GM12875 (cell line): Measurements from ENCODE around the gene MORC1.

Source experiments
- H3K4me3 ChIP-seq: one replicate; pipeline ENCODE4 v1.5.1; 2011; ENCODE audit warnings: low read depth, low read length, control low read depth
- CTCF ChIP-seq: IDR thresholded peaks from 2 replicates; pipeline ENCODE4 v1.5.1; 2011; ENCODE audit warnings: low read depth, mild to moderate bottlenecking, control low read depth, inconsistent platforms, low read length, moderate library complexity, borderline replicate concordance; ENCODE audit not compliant: insufficient read depth

MORC1 gene

GRCh38 chr3:109127553-109127952 lies 9.6 kb upstream of the MORC1 start:
- TF ChIP-seq CTCF = no peak
- no peak overlapping the region for H3K4me3 ChIP-seq

GRCh38 chr3:109125902-109126301 lies 8.0 kb upstream of the MORC1 start:
- no peak overlapping the region for H3K4me3 ChIP-seq
- no peak for TF ChIP-seq CTCF

- no peak overlapping the region for H3K4me3 ChIP-seq
- no peak for TF ChIP-seq CTCF
Observed at GRCh38 chr3:109122690-109123089, 4.8 kb upstream of the MORC1 start.

GRCh38 chr3:109118584-109118983 lies 650 bp upstream of the MORC1 start:
- TF ChIP-seq CTCF = no peak
- H3K4me3 ChIP-seq = no peak overlapping the region

GRCh38 chr3:109116031-109116430 lies 1.9 kb downstream of the MORC1 start:
- TF ChIP-seq CTCF = no peak
- H3K4me3 ChIP-seq = no peak overlapping the region

- no peak for TF ChIP-seq CTCF
- H3K4me3 ChIP-seq = no peak overlapping the region
Observed at GRCh38 chr3:109115451-109115850, 2.5 kb downstream of the MORC1 start.

GRCh38 chr3:109114746-109115145 lies 3.2 kb downstream of the MORC1 start:
- no peak overlapping the region for H3K4me3 ChIP-seq
- TF ChIP-seq CTCF = no peak
